GM12878 (cell line): Measurements from ENCODE around the gene APLP2. TPM values are rescaled to one million over a fixed set of nuclear protein-coding genes. Genes with fewer than 3 reads are reported as not detected.

Source experiments
- ATAC-seq: fragments of 200-7000 bp; cut with Tn5 transposase; 3 replicates; pipeline ENCODE4 v1.9.1; 2020; ENCODE audit warnings: mild to moderate bottlenecking, moderate library complexity
- BruUV-seq: library from RNA; stranded (reverse); fragments of 400-500 nt; replicated peaks from 2 replicates; lab custom pipeline; 2021; lab: Mats Ljungman, UMichigan
- CTCF ChIA-PET: fragments of 300-600 bp; sonication (Branson Sonifier 250); formaldehyde crosslinking; extraction: SDS; loops from one replicate; lab custom pipeline; 2021; ENCODE audit warnings: inconsistent platforms; lab: Yijun Ruan, JAX
- POLR2A ChIA-PET: fragments of 350-600 bp; formaldehyde crosslinking; extraction: SDS; loops from one replicate; lab custom pipeline; 2021; ENCODE audit warnings: inconsistent platforms; lab: Charles Lee
- RAD21 ChIA-PET: fragments of 300-600 bp; sonication (Branson Sonifier 250); formaldehyde crosslinking; loops from one replicate; lab custom pipeline; 2023; ENCODE audit warnings: antibody characterized with exemption; ENCODE audit not compliant: unreplicated experiment; lab: Charles Lee
- SMC1A ChIA-PET: fragments of 300-600 bp; sonication (Branson Sonifier 250); formaldehyde crosslinking; loops from one replicate; lab custom pipeline; 2023; ENCODE audit not compliant: unreplicated experiment, uncharacterized antibody; lab: Charles Lee
- DNase-seq: peaks from one replicate; pipeline ENCODE4 v3.0.0-alpha.2; 2011; ENCODE audit warnings: low read depth, low spot score
- FAIRE-seq: peaks from 3 replicates; lab custom pipeline; 2011; peaks lifted over from hg19 to GRCh38; lab: Jason Lieb, UNC
- H2AFZ ChIP-seq: 2 replicates; pipeline ENCODE4 v1.6.0; 2011; ENCODE audit warnings: low read depth, low read length, control low read depth; ENCODE audit not compliant: control insufficient read depth
- H3K27ac ChIP-seq: 2 replicates; pipeline ENCODE4 v1.5.1; 2011; ENCODE audit warnings: control low read depth; ENCODE audit not compliant: control insufficient read depth, insufficient read depth
- H3K27me3 ChIP-seq, 2 experiments: replicated peaks in 1 of 2; 2 replicates each; pipeline versions ENCODE4 v1.6.0 to v1.6.1; 2011; ENCODE audit warnings: low read length in 1 of 2; ENCODE audit not compliant: control insufficient read depth in 2 of 2, insufficient read depth in 2 of 2
- H3K36me3 ChIP-seq, 2 experiments: 2 replicates each; pipeline ENCODE4 v1.5.1; 2011; ENCODE audit warnings: low read length in 1 of 2; ENCODE audit not compliant: control insufficient read depth in 2 of 2, insufficient read depth in 2 of 2
- H3K4me1 ChIP-seq: 2 replicates; pipeline ENCODE4 v1.6.1; 2011; ENCODE audit warnings: mild to moderate bottlenecking, low read length, moderate library complexity, mixed read lengths; ENCODE audit not compliant: control insufficient read depth, insufficient read depth
- H3K4me2 ChIP-seq: 2 replicates; pipeline ENCODE4 v1.6.0; 2011; ENCODE audit warnings: control low read depth; ENCODE audit not compliant: control insufficient read depth, insufficient read depth
- H3K4me3 ChIP-seq: fragments of 200-600 bp; sonication (generic); 2 replicates; pipeline ENCODE4 v1.5.1; 2016
- H3K79me2 ChIP-seq: 2 replicates; pipeline ENCODE4 v1.6.0; 2011; ENCODE audit warnings: low read length; ENCODE audit not compliant: control insufficient read depth, insufficient read depth
- H3K9ac ChIP-seq: 2 replicates; pipeline ENCODE4 v1.8.0; 2011; ENCODE audit warnings: low read length, control low read depth, mixed read lengths; ENCODE audit not compliant: control insufficient read depth, insufficient read depth
- H3K9me3 ChIP-seq: replicated peaks from 3 replicates; pipeline ENCODE4 v1.5.1; 2011; ENCODE audit warnings: mild to moderate bottlenecking, low read length; ENCODE audit not compliant: control insufficient read depth, insufficient read depth
- H4K20me1 ChIP-seq: 2 replicates; pipeline ENCODE4 v1.6.0; 2011; ENCODE audit not compliant: control insufficient read depth, insufficient read depth
- ATF2 ChIP-seq: IDR thresholded peaks from 2 replicates; pipeline ENCODE4 v1.6.1; 2012; ENCODE audit warnings: low read length, inconsistent platforms
- CUX1 ChIP-seq: IDR thresholded peaks from 2 replicates; pipeline ENCODE4 v1.6.1; 2012; ENCODE audit warnings: improper control_type of control experiment, low read depth, low read length; ENCODE audit not compliant: insufficient replicate concordance
- DPF2 ChIP-seq: fragments of 450-650 bp; IDR thresholded peaks from 2 replicates; pipeline ENCODE4 v1.6.1; 2017; ENCODE audit warnings: mild to moderate bottlenecking
- NFYB ChIP-seq: IDR thresholded peaks from 2 replicates; pipeline ENCODE4 v1.6.1; 2011; ENCODE audit warnings: low read depth, mild to moderate bottlenecking, low read length, improper control_type of control experiment, moderate library complexity; ENCODE audit not compliant: insufficient read depth
- NR2C2 ChIP-seq: IDR thresholded peaks from 2 replicates; pipeline ENCODE4 v1.6.1; 2011; ENCODE audit warnings: borderline replicate concordance, low read depth; ENCODE audit not compliant: control insufficient read depth, insufficient read length
- POLR2AphosphoS5 ChIP-seq: IDR thresholded peaks from 2 replicates; pipeline ENCODE4 v1.6.1; 2011; ENCODE audit warnings: mild to moderate bottlenecking, low read length, inconsistent platforms
- RBBP5 ChIP-seq: fragments of 200-600 bp; sonication (generic); conservative IDR thresholded peaks from 2 replicates; pipeline ENCODE4 v1.6.1; 2016
- RFX5 ChIP-seq: IDR thresholded peaks from 2 replicates; pipeline ENCODE4 v1.6.1; 2011; ENCODE audit warnings: low read depth, low read length, improper control_type of control experiment
- RUNX3 ChIP-seq: IDR thresholded peaks from 2 replicates; pipeline ENCODE4 v1.6.1; 2012; ENCODE audit warnings: low read length, inconsistent platforms
- WGBS: methylation state at CpG from one replicate; pipeline ENCODE4 v1.1.6; 2016; ENCODE audit warnings: low lambda C conversion rate; ENCODE audit not compliant: insufficient replicate concordance, insufficient coverage; ENCODE audit errors: missing lambda C conversion rate; 5-methylcytosine and 5-hydroxymethylcytosine counted together
- in situ Hi-C: fragments of 300-500 bp; cut with MboI; formaldehyde crosslinking; loops from 9 replicates; pipeline ENCODE4 v1.14.3; 2018; ENCODE audit warnings: mixed read lengths
- intact Hi-C: fragments of 100-400 bp; cut with micrococcal nuclease; formaldehyde crosslinking; loops from one replicate; pipeline ENCODE4 v1.14.2; 2022; ENCODE audit not compliant: unreplicated experiment
- polyA plus RNA-seq, 11 experiments: library from polyadenylated mRNA; depleted of rRNA in 4 of 11; unstranded in 6 of 11; stranded (reverse) in 5 of 11; fragments of >200 nt; fragmentation: Nextera tagmentation in 4 of 11; fragmentation: Illumina TruSeq in 1 of 11; extraction: Ambion mirVana in 4 of 11; extraction: Trizol in 1 of 11; gene quantifications; 1 replicate in 1 of 11; 2 replicates in 10 of 11; pipeline versions ENCODE4 v1.2.1 to v1.2.3, GENCODE V29; 2011 to 2016; ENCODE audit warnings: inconsistent platforms in 2 of 11, missing spikeins in 2 of 11, low read depth in 1 of 11
- total RNA-seq, 4 experiments: library from RNA; depleted of rRNA in 3 of 4; stranded (reverse); fragments of >200 nt in 3 of 4; fragmentation: Illumina TruSeq in 1 of 4; extraction: Trizol in 1 of 4; gene quantifications; 2 replicates each; pipeline versions ENCODE4 v1.2.1 to v1.2.3, GENCODE V29; 2013 to 2021
- TF ChIP-seq, protein P1 (sequence below): fragments of 450-650 bp; IDR thresholded peaks from 2 replicates; pipeline ENCODE4 v1.6.1; 2018; ENCODE audit warnings: borderline replicate concordance, mild to moderate bottlenecking; ENCODE audit not compliant: partially characterized antibody

APLP2 gene
- total and polyA plus RNA-seq, 10 of the 15 experiments (the other 5 are each of a cell fraction or from before 2014, with no cell fraction given), result 2.3 to 38.8 (median 21.3) TPM

GRCh38 chr11:130029137-130029536 is 40.6 kb upstream of the APLP2 start (continued):
- TF ChIP-seq RUNX3 (no peak), ATF2 (no peak), CUX1 (no peak), NFYB (no peak)

DNA sequence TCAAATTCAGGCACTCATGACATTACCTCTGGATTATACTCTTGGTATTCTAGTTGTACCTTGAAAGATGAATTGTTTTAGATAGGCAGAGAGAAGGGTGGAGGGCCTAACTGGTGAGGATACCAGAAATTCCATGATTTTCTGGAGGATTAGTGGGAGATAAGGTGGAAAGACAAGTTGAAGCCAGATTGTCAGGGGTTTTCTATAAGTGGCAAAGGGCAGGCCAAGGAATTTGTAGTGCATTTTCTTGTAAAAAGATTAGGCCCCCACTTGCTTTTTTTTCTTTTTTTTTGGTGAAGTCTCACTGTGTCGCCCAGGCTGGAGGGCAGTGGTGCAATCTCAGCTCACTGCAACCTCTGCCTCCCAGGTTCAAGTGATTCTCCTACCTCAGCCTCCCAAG is 38.6 kb upstream of the APLP2 start:
- FAIRE-seq (no peak), ATAC-seq (no peak), DNase-seq (no peak)
- BruUV-seq, result no TSS peak
- Histone ChIP-seq H3K4me1 (no peaks in the 10 kb centered on the region), H3K36me3 (no peaks in the 10 kb centered on the region), H2AFZ (no peak overlapping the region), H4K20me1 (no peaks in the 10 kb centered on the region), H3K27me3 (no peaks in the 10 kb centered on the region; a peak in 2 of 4 replicates), H3K9me3 (no peaks in the 10 kb centered on the region), H3K9ac (no peak overlapping the region), H3K4me3 (no peak overlapping the region), H3K27ac (no peak overlapping the region), H3K79me2 (no peaks in the 10 kb centered on the region), H3K4me2 (no peak overlapping the region)
- WGBS, result 57% methylated on average over 1 of the region's 1 CpG
- RAD21 ChIA-PET, result no interaction called here
- POLR2A ChIA-PET, result no interaction called here
- CTCF ChIA-PET, result no interaction called here
- intact Hi-C loops, result no loop called here
- SMC1A ChIA-PET, result interaction anchor here (1.1 kb wide), 1 partner anchor 58 kb away, joined by 3 read pairs; no protein-coding TSS in a partner anchor
- in situ Hi-C loops, result no loop called here
- TF ChIP-seq, protein P1, sequence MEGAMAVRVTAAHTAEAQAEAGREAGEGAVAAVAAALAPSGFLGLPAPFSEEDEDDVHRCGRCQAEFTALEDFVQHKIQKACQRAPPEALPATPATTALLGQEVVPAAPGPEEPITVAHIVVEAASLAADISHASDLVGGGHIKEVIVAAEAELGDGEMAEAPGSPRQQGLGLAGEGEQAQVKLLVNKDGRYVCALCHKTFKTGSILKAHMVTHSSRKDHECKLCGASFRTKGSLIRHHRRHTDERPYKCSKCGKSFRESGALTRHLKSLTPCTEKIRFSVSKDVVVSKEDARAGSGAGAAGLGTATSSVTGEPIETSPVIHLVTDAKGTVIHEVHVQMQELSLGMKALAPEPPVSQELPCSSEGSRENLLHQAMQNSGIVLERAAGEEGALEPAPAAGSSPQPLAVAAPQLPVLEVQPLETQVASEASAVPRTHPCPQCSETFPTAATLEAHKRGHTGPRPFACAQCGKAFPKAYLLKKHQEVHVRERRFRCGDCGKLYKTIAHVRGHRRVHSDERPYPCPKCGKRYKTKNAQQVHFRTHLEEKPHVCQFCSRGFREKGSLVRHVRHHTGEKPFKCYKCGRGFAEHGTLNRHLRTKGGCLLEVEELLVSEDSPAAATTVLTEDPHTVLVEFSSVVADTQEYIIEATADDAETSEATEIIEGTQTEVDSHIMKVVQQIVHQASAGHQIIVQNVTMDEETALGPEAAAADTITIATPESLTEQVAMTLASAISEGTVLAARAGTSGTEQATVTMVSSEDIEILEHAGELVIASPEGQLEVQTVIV, result no peak
- TF ChIP-seq RFX5 (no peak), NR2C2 (no peak), DPF2 (no peak), RBBP5 (no peak), POLR2AphosphoS5 (no peak)
